Endothelial cell of umbilical vein (primary cell): ENCODE results near the gene ACBD3. TPM values are rescaled to one million over a fixed set of nuclear protein-coding genes. Genes with fewer than 3 reads are reported as not detected.

Experiments
- BruUV-seq: library from RNA; stranded (reverse); fragments of 400-500 nt; replicated peaks from 2 replicates; lab custom pipeline; 2021; lab: Mats Ljungman, UMichigan
- CTCF ChIA-PET: fragments of 300-600, 350-600 bp; sonication (Branson Sonifier 250); formaldehyde crosslinking; loops from one replicate; lab custom pipeline; 2021; ENCODE audit warnings: antibody characterized with exemption, inconsistent platforms; lab: Charles Lee
- POLR2A ChIA-PET: fragments of 300-600, 350-600 bp; sonication (Branson Sonifier 250); formaldehyde crosslinking; loops from one replicate; lab custom pipeline; 2021; ENCODE audit warnings: antibody characterized with exemption, inconsistent platforms; lab: Charles Lee
- DNase-seq: peaks from one replicate; pipeline ENCODE4 v3.0.0-alpha.2; 2011; ENCODE audit warnings: low read depth, low spot score
- FAIRE-seq: peaks from 2 replicates; lab custom pipeline; 2011; peaks lifted over from hg19 to GRCh38; lab: Jason Lieb, UNC
- H2AFZ ChIP-seq: 2 replicates; pipeline ENCODE4 v1.6.0; 2012; ENCODE audit warnings: low read depth, low read length, control low read depth, inconsistent platforms
- H3K27ac ChIP-seq: 2 replicates; pipeline ENCODE4 v1.5.1; 2011; ENCODE audit warnings: low read depth, mild to moderate bottlenecking, control low read depth, low read length, moderate library complexity; ENCODE audit not compliant: insufficient read depth
- H3K27me3 ChIP-seq, 2 experiments: 2 replicates each; pipeline versions ENCODE4 v1.6.0 to v1.6.1; 2011; ENCODE audit warnings: low read length in 2 of 2, mixed read lengths in 1 of 2; ENCODE audit not compliant: control insufficient read depth in 2 of 2, insufficient read depth in 2 of 2
- H3K36me3 ChIP-seq, 2 experiments: 2 replicates in 1 of 2; 3 replicates in 1 of 2; pipeline ENCODE4 v1.5.1; 2011; ENCODE audit warnings: low read length in 2 of 2, mild to moderate bottlenecking in 1 of 2, moderate library complexity in 1 of 2; ENCODE audit not compliant: control insufficient read depth in 2 of 2, insufficient read depth in 2 of 2; ENCODE audit errors: extremely low read depth in 1 of 2
- H3K4me1 ChIP-seq: 3 replicates; pipeline ENCODE4 v1.5.1; 2011; ENCODE audit warnings: mild to moderate bottlenecking, low read length; ENCODE audit not compliant: control insufficient read depth, insufficient read depth; ENCODE audit errors: extremely low read depth
- H3K4me2 ChIP-seq: 2 replicates; pipeline ENCODE4 v1.6.1; 2011; ENCODE audit warnings: low read length, control low read depth, mixed read lengths; ENCODE audit not compliant: insufficient read depth
- H3K4me3 ChIP-seq, 3 experiments: fragments of 200-600 bp in 1 of 3; sonication (generic), shearing (Covaris generic) in 1 of 3; replicated peaks in 1 of 3; 2 replicates each; pipeline ENCODE4 v1.5.1; 2011 to 2016; ENCODE audit warnings: control low read depth in 3 of 3, low read length in 3 of 3, mild to moderate bottlenecking in 2 of 3, inconsistent platforms in 1 of 3, low read depth in 1 of 3, moderate library complexity in 1 of 3; ENCODE audit not compliant: insufficient read depth in 1 of 3
- H3K79me2 ChIP-seq: 2 replicates; pipeline ENCODE4 v1.6.0; 2012; ENCODE audit warnings: low read length, inconsistent platforms; ENCODE audit not compliant: control insufficient read depth, insufficient read depth
- H3K9ac ChIP-seq: replicated peaks from 2 replicates; pipeline ENCODE3; 2011; ENCODE audit warnings: low read length, control low read depth; ENCODE audit not compliant: insufficient read depth; ENCODE audit errors: extremely low read depth
- H3K9me1 ChIP-seq: replicated peaks from 3 replicates; pipeline ENCODE4 v1.6.0; 2011; ENCODE audit warnings: mild to moderate bottlenecking, low read length; ENCODE audit not compliant: control insufficient read depth, insufficient read depth; ENCODE audit errors: extremely low read depth
- H3K9me3 ChIP-seq: replicated peaks from 2 replicates; pipeline ENCODE4 v1.5.1; 2012; ENCODE audit warnings: low read length, inconsistent platforms; ENCODE audit not compliant: control insufficient read depth, insufficient read depth
- H4K20me1 ChIP-seq: replicated peaks from 2 replicates; pipeline ENCODE3; 2011; ENCODE audit warnings: mild to moderate bottlenecking, low read length; ENCODE audit not compliant: control insufficient read depth, insufficient read depth; ENCODE audit errors: extremely low read depth
- CTCF ChIP-seq, 2 donors: IDR thresholded peaks; 1 replicate in 1 of 2; 2 replicates in 1 of 2; pipeline ENCODE4 v1.5.1; 2011; ENCODE audit warnings: low read length in 2 of 2, mild to moderate bottlenecking in 2 of 2, moderate library complexity in 2 of 2, control low read depth in 1 of 2, inconsistent platforms in 1 of 2, low read depth in 1 of 2; ENCODE audit not compliant: insufficient read depth in 1 of 2; ENCODE audit errors: extremely low read depth in 1 of 2
- EZH2 ChIP-seq: IDR thresholded peaks from 2 replicates; pipeline ENCODE4 v1.6.1; 2012; ENCODE audit warnings: borderline replicate concordance, low read depth, mild to moderate bottlenecking, moderate library complexity, low read length, inconsistent platforms; ENCODE audit not compliant: severe bottlenecking
- FOS ChIP-seq: IDR thresholded peaks from 2 replicates; pipeline ENCODE4 v1.6.1; 2011; ENCODE audit warnings: mild to moderate bottlenecking, low read length, moderate library complexity, borderline replicate concordance; ENCODE audit not compliant: insufficient read depth
- GATA2 ChIP-seq: IDR thresholded peaks from 2 replicates; pipeline ENCODE4 v1.7.0; 2011; ENCODE audit warnings: low read depth, mild to moderate bottlenecking, moderate library complexity, mixed read lengths, low read length; ENCODE audit not compliant: insufficient read length, insufficient read depth
- JUN ChIP-seq: IDR thresholded peaks from 2 replicates; pipeline ENCODE4 v1.6.1; 2011; ENCODE audit warnings: borderline replicate concordance, low read depth; ENCODE audit not compliant: insufficient read length, insufficient read depth
- MAX ChIP-seq: IDR thresholded peaks from 2 replicates; pipeline ENCODE4 v1.6.1; 2011; ENCODE audit not compliant: insufficient read depth, insufficient read length
- MYC ChIP-seq: IDR thresholded peaks from one replicate; pipeline ENCODE4 v1.6.1; 2011; ENCODE audit warnings: mild to moderate bottlenecking, low read depth, low read length
- POLR2A ChIP-seq: IDR thresholded peaks from 2 replicates; pipeline ENCODE4 v1.6.1; 2012; ENCODE audit warnings: low read depth, mild to moderate bottlenecking, control low read depth, low read length
- POLR2AphosphoS5 ChIP-seq: IDR thresholded peaks from 2 replicates; pipeline ENCODE4 v1.6.1; 2012; ENCODE audit warnings: low read depth, mild to moderate bottlenecking, control low read depth, low read length, moderate library complexity; ENCODE audit not compliant: insufficient read depth
- dilution Hi-C: fragments of 300-500 bp; cut with MboI; formaldehyde crosslinking; loops from one replicate; pipeline ENCODE4 v1.15.0; 2019; ENCODE audit warnings: low sequenced_read_pairs; ENCODE audit not compliant: extremely low pct_ligation_motif_present
- intact Hi-C: fragments of 100-400 bp; cut with micrococcal nuclease; formaldehyde crosslinking; loops from one replicate; pipeline ENCODE4 v1.10.0; 2022
- polyA plus RNA-seq, 4 experiments: library from polyadenylated mRNA; depleted of rRNA in 3 of 4; stranded (reverse) in 3 of 4; unstranded in 1 of 4; fragments of >200 nt; gene quantifications; 2 replicates each; pipeline versions ENCODE4 v1.2.1 to v1.2.3, GENCODE V29; 2011 to 2012; ENCODE audit warnings: missing spikeins in 1 of 4
- total RNA-seq: library from RNA; stranded (reverse); gene quantifications from 2 replicates; pipeline ENCODE4 v1.2.3, GENCODE V29; 2021

Gene ACBD3
- total and polyA plus RNA-seq, 2 donors (not counting 3 experiments of a cell fraction or from before 2014, with no cell fraction given), result 12.3 to 36.4 TPM

GRCh38 chr1:226212545-226212944 lies 26.0 kb upstream of the ACBD3 start:
- Histone ChIP-seq H2AFZ (no peak overlapping the region), H3K9me3 (no peaks in the 10 kb centered on the region), H3K27ac (no peak overlapping the region), H3K9ac (no peak overlapping the region), H3K27me3 (no peaks in the 10 kb centered on the region), H3K4me2 (no peak overlapping the region), H3K79me2 (no peaks in the 10 kb centered on the region), H3K4me1 (no peaks in the 10 kb centered on the region), H4K20me1 (no peaks in the 10 kb centered on the region), H3K9me1 (no peaks in the 10 kb centered on the region), H3K36me3 (no peaks in the 10 kb centered on the region), H3K4me3 (no peak overlapping the region)
- POLR2A ChIA-PET, result no interaction called here
- intact Hi-C loops, result no loop called here
- no peak for DNase-seq
- dilution Hi-C loops, result no loop called here
- BruUV-seq, result no TSS peak
- no peak for FAIRE-seq
- no peak for TF ChIP-seq EZH2
- TF ChIP-seq MAX, result no peak
- no peak for TF ChIP-seq FOS
- TF ChIP-seq POLR2AphosphoS5, result no peak
- no peak for TF ChIP-seq MYC
- no peak for TF ChIP-seq CTCF (IDR thresholded peaks at IDR 0.05; ENCODE audit: extremely low read depth in 1 of 2, insufficient read depth in 1 of 2, low read depth in 1 of 2, low read length in 2 of 2)
- no peak for TF ChIP-seq POLR2A
- TF ChIP-seq GATA2, result no peak
- no peak for TF ChIP-seq JUN
- CTCF ChIA-PET, result interaction anchor here (1.6 kb wide), 1 partner anchor 15 kb away, joined by 7 read pairs; no protein-coding TSS in a partner anchor
